Neuronal stem cell (in vitro differentiated cells): Measurements from ENCODE around the gene RASSF1.

Experiments used
- DNase-seq: peaks from one replicate; pipeline ENCODE4 v3.0.0-alpha.2; 2013; ENCODE audit warnings: low spot score
- H2AFZ ChIP-seq: one replicate; pipeline ENCODE4 v1.6.1; 2013; ENCODE audit warnings: mild to moderate bottlenecking, low read length, inconsistent platforms
- H2AK5ac ChIP-seq: 2 replicates; pipeline ENCODE4 v1.6.1; 2013; ENCODE audit warnings: low read depth, mild to moderate bottlenecking, inconsistent platforms, low read length, moderate library complexity, mixed read lengths
- H2BK120ac ChIP-seq: 2 replicates; pipeline ENCODE4 v1.6.1; 2013; ENCODE audit warnings: low read depth, mild to moderate bottlenecking, inconsistent platforms, low read length, moderate library complexity, mixed read lengths
- H2BK12ac ChIP-seq: one replicate; pipeline ENCODE4 v1.6.1; 2013; ENCODE audit warnings: low read length, inconsistent platforms
- H2BK15ac ChIP-seq: 2 replicates; pipeline ENCODE4 v1.6.1; 2013; ENCODE audit warnings: mild to moderate bottlenecking, low read length, inconsistent platforms, mixed read lengths
- H2BK5ac ChIP-seq: one replicate; pipeline ENCODE4 v1.6.1; 2013; ENCODE audit warnings: inconsistent platforms, mild to moderate bottlenecking, low read length, moderate library complexity
- H3K14ac ChIP-seq: one replicate; pipeline ENCODE4 v1.6.1; 2013; ENCODE audit warnings: low read length, inconsistent platforms
- H3K18ac ChIP-seq: 2 replicates; pipeline ENCODE4 v1.6.1; 2013; ENCODE audit warnings: low read length, inconsistent platforms
- H3K23ac ChIP-seq: 2 replicates; pipeline ENCODE4 v1.6.1; 2013; ENCODE audit warnings: low read depth, mild to moderate bottlenecking, mixed read lengths, low read length, inconsistent platforms; ENCODE audit not compliant: poor library complexity
- H3K27ac ChIP-seq: replicated peaks from 3 replicates; pipeline ENCODE4 v1.5.1; 2013; ENCODE audit warnings: low read length, inconsistent platforms
- H3K27me3 ChIP-seq, 3 experiments: 2 replicates each; pipeline ENCODE4 v1.6.1; 2013; ENCODE audit warnings: low read length in 3 of 3, mild to moderate bottlenecking in 2 of 3, inconsistent platforms in 1 of 3, low read depth in 1 of 3, mixed read lengths in 1 of 3, moderate library complexity in 1 of 3; ENCODE audit not compliant: control insufficient read depth in 3 of 3, insufficient read depth in 3 of 3
- H3K36me3 ChIP-seq, 2 donors: replicated peaks in 1 of 2; 2 replicates each; pipeline ENCODE4 v1.6.1; 2013; ENCODE audit warnings: low read length in 2 of 2; ENCODE audit not compliant: control insufficient read depth in 2 of 2, insufficient read depth in 2 of 2
- H3K4ac ChIP-seq: 2 replicates; pipeline ENCODE4 v1.6.1; 2013; ENCODE audit warnings: inconsistent platforms, mild to moderate bottlenecking, low read length, moderate library complexity
- H3K4me1 ChIP-seq, 2 donors: 1 replicate in 1 of 2; 2 replicates in 1 of 2; pipeline ENCODE4 v1.6.1; 2013; ENCODE audit warnings: low read length in 2 of 2, low read depth in 1 of 2; ENCODE audit not compliant: control insufficient read depth in 2 of 2, insufficient read depth in 1 of 2
- H3K4me2 ChIP-seq: one replicate; pipeline ENCODE4 v1.6.1; 2013; ENCODE audit warnings: mild to moderate bottlenecking, low read length, inconsistent platforms; ENCODE audit not compliant: insufficient read depth, poor library complexity, severe bottlenecking
- H3K4me3 ChIP-seq, 2 donors: 2 replicates each; pipeline ENCODE4 v1.5.1; 2013; ENCODE audit warnings: low read length in 2 of 2, mild to moderate bottlenecking in 2 of 2, inconsistent platforms in 1 of 2, moderate library complexity in 1 of 2
- H3K79me1 ChIP-seq: one replicate; pipeline ENCODE4 v1.6.1; 2013; ENCODE audit warnings: low read depth, mild to moderate bottlenecking, inconsistent platforms, low read length, moderate library complexity
- H3K9ac ChIP-seq: one replicate; pipeline ENCODE4 v1.6.1; 2013; ENCODE audit warnings: mild to moderate bottlenecking, low read depth, low read length, inconsistent platforms; ENCODE audit not compliant: poor library complexity
- H3K9me3 ChIP-seq, 2 donors: replicated peaks in 1 of 2; 2 replicates each; pipeline versions ENCODE3 to v1.6.1; 2013; ENCODE audit warnings: low read length in 2 of 2, mild to moderate bottlenecking in 2 of 2, inconsistent platforms in 1 of 2, low read depth in 1 of 2, mixed read lengths in 1 of 2, moderate library complexity in 1 of 2; ENCODE audit not compliant: control insufficient read depth in 2 of 2, insufficient read depth in 1 of 2
- H4K8ac ChIP-seq: one replicate; pipeline ENCODE4 v1.6.1; 2013; ENCODE audit warnings: low read depth, mild to moderate bottlenecking, inconsistent platforms, low read length, moderate library complexity
- H4K91ac ChIP-seq: one replicate; pipeline ENCODE4 v1.6.1; 2013; ENCODE audit warnings: low read length, low read depth, mild to moderate bottlenecking, inconsistent platforms; ENCODE audit not compliant: poor library complexity
- WGBS, 2 donors: extraction: QIAGEN DNeasy Blood & Tissue Kit; methylation state at CpG; one replicate each; pipeline ENCODE4 v1.1.7; 2013; ENCODE audit warnings: missing lambda C conversion rate in 2 of 2, mixed read lengths in 1 of 2; ENCODE audit not compliant: insufficient read length in 2 of 2, insufficient replicate concordance in 1 of 2; ENCODE audit errors: extremely low coverage in 2 of 2; 5-methylcytosine and 5-hydroxymethylcytosine counted together

The RASSF1 gene

GRCh38 chr3:50304601-50305000, 36.0 kb downstream of the RASSF1 start:
- H3K4me2 ChIP-seq: no peak overlapping the region
- H4K8ac ChIP-seq: no peak overlapping the region
- DNase-seq: no peak

GRCh38 chr3:50303013-50303815, 37.4 kb downstream of the RASSF1 start, which contains the start of gene HYAL1:
Gene HYAL1 (minus strand): TSS chr3:50303574. CDS start chr3:50302956, 618 bp downstream.
- peak within 1 kb of the TSS; percentile 14 for H2BK12ac ChIP-seq
- no peaks in the 10 kb centered on the region for H3K27me3 ChIP-seq
- no peak within 1 kb of the TSS for H3K4me2 ChIP-seq
- H3K18ac ChIP-seq: peak within 1 kb of the TSS; percentile 79
- no peak within 1 kb of the TSS for H3K4me3 ChIP-seq
- H4K8ac ChIP-seq: peak within 1 kb of the TSS; percentile 45
- H3K14ac ChIP-seq: peak within 1 kb of the TSS; percentile 84
- H3K36me3 ChIP-seq: no peaks in the 10 kb centered on the region
- peak within 1 kb of the TSS; percentile 88 for H2BK5ac ChIP-seq
- H3K9ac ChIP-seq: peak within 1 kb of the TSS; percentile 78
- no peaks in the 10 kb centered on the region for H3K79me1 ChIP-seq
- H3K4me1 ChIP-seq: peaks cover 12 to 14% of the 10 kb centered on the region in 2 donors
- DNase-seq: no peak
- WGBS, 2 donors: no CpG with 5 or more reads among the region's 14 CpGs
- no peak within 1 kb of the TSS for H4K91ac ChIP-seq
- H2AK5ac ChIP-seq: peak within 1 kb of the TSS; percentile 96
- no peak within 1 kb of the TSS for H2AFZ ChIP-seq
- peak within 1 kb of the TSS; percentile 60 for H3K23ac ChIP-seq
- peak within 1 kb of the TSS; percentile 72 for H3K4ac ChIP-seq
- peak within 1 kb of the TSS; percentile 69 for H2BK15ac ChIP-seq
- peak within 1 kb of the TSS; percentile 50 for H3K27ac ChIP-seq
- H2BK120ac ChIP-seq: no peak within 1 kb of the TSS
- no peaks in the 10 kb centered on the region for H3K9me3 ChIP-seq

More at GRCh38 chr3:50304601-50305000, 36.0 kb downstream of the RASSF1 start:
- Histone ChIP-seq H2BK5ac (no peak overlapping the region), H3K9me3 (peaks cover 0 to 7% of the 10 kb centered on the region in 2 donors), H3K23ac (no peak overlapping the region), H2BK12ac (no peak overlapping the region), H2AFZ (no peak overlapping the region), H4K91ac (no peak overlapping the region), H3K4me3 (no peak overlapping the region), H3K4me1 (peaks cover 8 to 12% of the 10 kb centered on the region in 2 donors), H3K9ac (no peak overlapping the region), H3K36me3 (peaks cover 2% of the 10 kb centered on the region in 2 donors), H3K27ac (no peak overlapping the region), H2AK5ac (no peak overlapping the region), H3K14ac (no peak overlapping the region), H3K79me1 (no peaks in the 10 kb centered on the region), H2BK15ac (no peak overlapping the region), H3K4ac (no peak overlapping the region), H3K18ac (no peak overlapping the region), H2BK120ac (no peak overlapping the region), H3K27me3 (no peaks in the 10 kb centered on the region)

- Histone ChIP-seq H2BK12ac (no peak overlapping the region), H4K91ac (no peak overlapping the region), H3K27ac (no peak overlapping the region), H2BK15ac (peak overlapping the region; percentile 69), H3K14ac (peak overlapping the region; percentile 84), H3K36me3 (no peaks in the 10 kb centered on the region), H2BK120ac (no peak overlapping the region), H3K4me1 (peaks cover 12 to 14% of the 10 kb centered on the region in 2 donors), H3K4me2 (no peak overlapping the region), H4K8ac (peak overlapping the region; percentile 45), H2AFZ (no peak overlapping the region), H3K4me3 (peak overlapping the region in 1 of 2 donors; percentile 11), H3K9me3 (no peaks in the 10 kb centered on the region), H2AK5ac (peak overlapping the region; percentile 96), H3K79me1 (no peaks in the 10 kb centered on the region), H2BK5ac (peak overlapping the region; percentile 88), H3K4ac (peak overlapping the region; percentile 72), H3K9ac (peak overlapping the region; percentile 78), H3K18ac (peak overlapping the region; percentile 70), H3K27me3 (no peaks in the 10 kb centered on the region), H3K23ac (no peak overlapping the region)
- no peak for DNase-seq
- WGBS, 2 donors: no CpG with 5 or more reads among the region's 32 CpGs
Measured at GRCh38 chr3:50302095-50303012, 38.3 kb downstream of the RASSF1 start.
